GM12872 (cell line): Measurements from ENCODE around the gene VENTX.

ENCODE experiments used
- CTCF ChIP-seq: IDR thresholded peaks from 3 replicates; pipeline ENCODE4 v1.5.1; 2011; ENCODE audit warnings: low read depth, mild to moderate bottlenecking, low read length, moderate library complexity; ENCODE audit not compliant: insufficient read depth

The VENTX gene

GRCh38 chr10:133269367-133269766, 31.7 kb downstream of the VENTX start:
- no peak for TF ChIP-seq CTCF

GRCh38 chr10:133270204-133270603, 32.5 kb downstream of the VENTX start:
- TF ChIP-seq CTCF, result no peak

- TF ChIP-seq CTCF, result no peak
Observed at GRCh38 chr10:133270773-133271297, 33.2 kb downstream of the VENTX start.

GRCh38 chr10:133271521-133272300, 34.1 kb downstream of the VENTX start:
- TF ChIP-seq CTCF, result no peak

- TF ChIP-seq CTCF, result no peak
Observed at GRCh38 chr10:133272301-133272963, 34.8 kb downstream of the VENTX start.

GRCh38 chr10:133272964-133273420, 35.3 kb downstream of the VENTX start:
- no peak for TF ChIP-seq CTCF

- TF ChIP-seq CTCF, result no peak
Observed at GRCh38 chr10:133273534-133274143, 36.0 kb downstream of the VENTX start.
